Measurements from ENCODE around the gene SCN10A.

SCN10A gene

GRCh38 chr3:38826001-38826400 is 10.0 kb upstream of the SCN10A start:
- no peak for TF ChIP-seq CTCF (IDR thresholded peaks at IDR 0.05; ENCODE audit: control extremely low read depth, extremely low read depth, low read depth, missing control alignments)
- POLR2A ChIA-PET = no interaction called here
- CTCF ChIA-PET = interaction anchor here (1.5 kb wide), 1 partner anchor 45 kb away, joined by 3 read pairs; no protein-coding TSS in a partner anchor
- no peak for DNase-seq (ENCODE audit: extremely low spot score)

GRCh38 chr3:38824349-38824748 is 8.3 kb upstream of the SCN10A start:
- no peak for DNase-seq (ENCODE audit: extremely low spot score)
- CTCF ChIA-PET = interaction anchor here (1.2 to 1.5 kb wide), 2 partner anchors 14 to 44 kb away, joined by 3 read pairs; no protein-coding TSS in a partner anchor
- TF ChIP-seq CTCF (IDR thresholded peaks at IDR 0.05; ENCODE audit: control extremely low read depth, extremely low read depth, low read depth, missing control alignments) = no peak
- POLR2A ChIA-PET = no interaction called here

- DNase-seq (ENCODE audit: extremely low spot score) = no peak
- ChIA-PET POLR2A (no interaction called here), CTCF (no interaction called here)
- no peak for TF ChIP-seq CTCF (IDR thresholded peaks at IDR 0.05; ENCODE audit: control extremely low read depth, extremely low read depth, low read depth, missing control alignments)
Observed at GRCh38 chr3:38823722-38824121, 7.7 kb upstream of the SCN10A start.

DNA sequence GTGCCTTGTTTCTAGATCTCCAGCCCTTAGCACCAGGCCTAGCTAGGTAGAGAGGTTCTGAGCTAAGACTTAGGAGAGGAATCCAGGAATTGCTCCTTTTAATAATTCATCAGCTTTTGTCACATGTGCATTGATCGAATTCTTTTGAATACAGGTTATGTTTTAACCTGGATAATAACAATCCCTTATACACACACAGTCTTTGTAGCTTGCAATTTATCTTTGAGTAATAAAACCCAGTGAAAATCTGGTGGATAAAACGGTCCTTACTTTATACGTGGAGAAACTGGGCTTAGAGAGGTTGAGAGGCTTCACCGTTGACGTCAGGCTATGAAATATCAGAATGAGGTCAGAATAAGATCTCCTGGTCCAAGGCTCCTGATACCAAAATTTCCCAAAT is 7.2 kb upstream of the SCN10A start:
- DNase-seq (ENCODE audit: extremely low spot score) = no peak
- POLR2A ChIA-PET = no interaction called here
- CTCF ChIA-PET = no interaction called here
- TF ChIP-seq CTCF (IDR thresholded peaks at IDR 0.05; ENCODE audit: control extremely low read depth, extremely low read depth, low read depth, missing control alignments) = no peak

GRCh38 chr3:38811822-38812221 is 4.2 kb downstream of the SCN10A start:
- no peak for TF ChIP-seq CTCF (IDR thresholded peaks at IDR 0.05; ENCODE audit: control extremely low read depth, extremely low read depth, low read depth, missing control alignments)
- CTCF ChIA-PET = interaction anchor here (1.4 kb wide), 1 partner anchor 290 kb away, joined by 3 read pairs; no protein-coding TSS in a partner anchor
- DNase-seq (ENCODE audit: extremely low spot score) = no peak

DNA sequence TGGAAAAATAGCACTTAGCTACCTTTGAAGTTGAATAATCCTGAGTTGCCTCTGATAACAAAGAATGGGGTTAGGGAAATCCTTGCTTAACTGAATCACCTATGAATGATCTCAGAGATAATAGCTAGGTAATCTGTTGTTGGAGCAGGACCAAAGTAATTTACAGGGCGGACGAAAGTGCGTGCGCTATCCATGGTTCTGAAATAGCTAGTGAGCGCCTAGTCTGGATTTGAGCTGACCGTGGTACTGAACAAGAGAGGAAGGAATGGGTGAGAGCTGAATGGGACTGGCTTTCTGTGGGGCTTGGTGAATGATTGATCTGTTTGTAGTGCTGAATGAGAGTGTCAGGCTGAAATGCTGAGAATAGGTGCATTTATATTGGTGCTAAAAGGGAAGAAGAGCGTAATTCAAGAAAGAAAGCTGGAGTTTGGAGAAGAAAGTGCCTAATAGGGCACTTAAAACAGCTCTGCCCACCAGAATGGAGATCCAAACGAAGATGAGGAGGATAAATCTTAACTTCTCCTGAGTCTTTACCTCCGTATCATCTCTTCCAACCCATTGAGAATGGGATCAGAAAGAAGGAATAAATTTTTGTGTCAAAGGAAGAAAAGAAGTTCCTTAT is 10.1 kb downstream of the SCN10A start:
- DNase-seq (ENCODE audit: extremely low spot score) = peak; percentile 35
- CTCF ChIA-PET = interaction anchor here (1.1 to 1.4 kb wide), 2 partner anchors 12 to 285 kb away, joined by 3 read pairs; no protein-coding TSS in a partner anchor
- POLR2A ChIA-PET = no interaction called here

More at GRCh38 chr3:38811822-38812221, 4.2 kb downstream of the SCN10A start:
- POLR2A ChIA-PET = no interaction called here

More for the DNA sequence above, 10.1 kb downstream of the SCN10A start:
- no peak for TF ChIP-seq CTCF (IDR thresholded peaks at IDR 0.05; ENCODE audit: control extremely low read depth, extremely low read depth, low read depth, missing control alignments)

Data from GM10248 (cell line).